Measurements from ENCODE around the gene PATE4.

Gene PATE4, protein sequence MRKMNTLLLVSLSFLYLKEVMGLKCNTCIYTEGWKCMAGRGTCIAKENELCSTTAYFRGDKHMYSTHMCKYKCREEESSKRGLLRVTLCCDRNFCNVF

DNA sequence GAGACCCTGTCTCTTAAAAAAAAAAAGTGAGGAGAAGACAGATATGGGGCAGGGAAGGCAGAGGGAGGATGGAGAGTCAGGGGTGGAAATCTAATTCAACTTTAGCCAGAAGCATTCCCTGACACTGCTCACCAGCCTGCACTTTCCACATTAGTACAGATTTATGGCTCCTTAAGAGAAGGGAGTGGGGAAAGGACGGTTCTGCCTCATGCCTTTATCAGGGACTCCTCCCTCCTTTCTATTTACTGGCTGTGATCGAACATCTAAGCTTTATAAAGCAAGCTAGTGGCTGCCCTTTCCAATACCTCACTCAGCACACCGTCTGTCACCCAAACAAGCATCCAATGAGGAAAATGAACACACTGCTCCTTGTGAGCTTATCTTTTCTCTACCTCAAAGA, at the start of gene PATE4:
TSS of gene PATE4 (plus strand) at position 301 of the 400 bp plus-strand sequence. CDS start at position 345, 44 bp downstream.
- Histone ChIP-seq H3F3A (ENCODE audit: insufficient read depth, low read length) (no peaks in the 10 kb centered on the region), H3K36me3 (replicated peaks; ENCODE audit: insufficient read depth, low read length) (no peaks in the 10 kb centered on the region), H3K27me3 (replicated peaks; ENCODE audit: insufficient read depth, low read length) (no peaks in the 10 kb centered on the region), H3K4me2 (ENCODE audit: low read depth, low read length) (no peak within 1 kb of the TSS), H3K4me1 (ENCODE audit: low read length) (no peaks in the 10 kb centered on the region), H3K9me3 (replicated peaks; ENCODE audit: insufficient read depth, low read length) (no peaks in the 10 kb centered on the region), H3K9me2 (replicated peaks; ENCODE audit: insufficient read depth, low read length) (no peaks in the 10 kb centered on the region), H4K20me1 (ENCODE audit: insufficient read depth, low read length) (no peaks in the 10 kb centered on the region), H2AFZ (ENCODE audit: low read length) (no peak within 1 kb of the TSS), H3K79me2 (ENCODE audit: low read length) (no peaks in the 10 kb centered on the region), H3K4me3 (ENCODE audit: low read length) (no peak within 1 kb of the TSS), H3K27ac (ENCODE audit: low read length) (no peak within 1 kb of the TSS), H3K9ac (ENCODE audit: low read length) (no peak within 1 kb of the TSS)
- TF ChIP-seq, protein P1, sequence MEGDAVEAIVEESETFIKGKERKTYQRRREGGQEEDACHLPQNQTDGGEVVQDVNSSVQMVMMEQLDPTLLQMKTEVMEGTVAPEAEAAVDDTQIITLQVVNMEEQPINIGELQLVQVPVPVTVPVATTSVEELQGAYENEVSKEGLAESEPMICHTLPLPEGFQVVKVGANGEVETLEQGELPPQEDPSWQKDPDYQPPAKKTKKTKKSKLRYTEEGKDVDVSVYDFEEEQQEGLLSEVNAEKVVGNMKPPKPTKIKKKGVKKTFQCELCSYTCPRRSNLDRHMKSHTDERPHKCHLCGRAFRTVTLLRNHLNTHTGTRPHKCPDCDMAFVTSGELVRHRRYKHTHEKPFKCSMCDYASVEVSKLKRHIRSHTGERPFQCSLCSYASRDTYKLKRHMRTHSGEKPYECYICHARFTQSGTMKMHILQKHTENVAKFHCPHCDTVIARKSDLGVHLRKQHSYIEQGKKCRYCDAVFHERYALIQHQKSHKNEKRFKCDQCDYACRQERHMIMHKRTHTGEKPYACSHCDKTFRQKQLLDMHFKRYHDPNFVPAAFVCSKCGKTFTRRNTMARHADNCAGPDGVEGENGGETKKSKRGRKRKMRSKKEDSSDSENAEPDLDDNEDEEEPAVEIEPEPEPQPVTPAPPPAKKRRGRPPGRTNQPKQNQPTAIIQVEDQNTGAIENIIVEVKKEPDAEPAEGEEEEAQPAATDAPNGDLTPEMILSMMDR (IDR thresholded peaks at IDR 0.05; ENCODE audit: low read length), result no peak
- TF ChIP-seq EZH2phosphoT487 (IDR thresholded peaks at IDR 0.05; ENCODE audit: low read length) (no peak), EZH2 (optimal IDR thresholded peaks at IDR 0.05; ENCODE audit: low read depth, low read length) (no peak)
- no peak for DNase-seq

DNA sequence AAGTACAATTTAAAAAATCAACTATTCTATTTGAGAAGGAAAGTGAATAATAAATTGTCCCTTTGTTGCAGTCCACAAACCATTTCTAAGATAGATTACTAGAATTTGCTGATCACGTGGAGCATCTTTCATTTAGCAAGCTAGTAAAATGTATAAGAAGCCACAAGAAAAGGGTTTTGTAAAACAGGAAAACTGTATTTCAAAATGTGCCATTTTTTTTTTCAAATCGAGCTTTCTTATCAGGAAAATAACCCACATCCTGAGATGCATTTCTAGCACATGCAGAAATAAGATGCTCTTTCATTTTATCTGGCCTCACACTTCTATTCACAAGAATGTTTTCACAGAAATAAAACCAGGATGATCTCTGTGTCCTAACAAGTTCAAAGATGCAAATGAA, 48.4 kb upstream of the PATE4 start:
- H2AFZ ChIP-seq (ENCODE audit: low read length), result no peak overlapping the region
- H3K27ac ChIP-seq (ENCODE audit: low read length), result no peak overlapping the region
- no peaks in the 10 kb centered on the region for H3K36me3 ChIP-seq (replicated peaks; ENCODE audit: insufficient read depth, low read length)

GRCh38 chr11:125787827-125788226, 45.3 kb upstream of the PATE4 start, which contains the start of gene PATE3:
Gene PATE3 (plus strand): TSS chr11:125788127. CDS start chr11:125788152, 25 bp downstream.
- Histone ChIP-seq H3K9ac (ENCODE audit: low read length) (no peak within 1 kb of the TSS), H2AFZ (ENCODE audit: low read length) (no peak within 1 kb of the TSS), H3K27ac (ENCODE audit: low read length) (no peak within 1 kb of the TSS), H3F3A (ENCODE audit: insufficient read depth, low read length) (no peaks in the 10 kb centered on the region), H4K20me1 (ENCODE audit: insufficient read depth, low read length) (no peaks in the 10 kb centered on the region), H3K9me3 (replicated peaks; ENCODE audit: insufficient read depth, low read length) (no peaks in the 10 kb centered on the region), H3K79me2 (ENCODE audit: low read length) (no peaks in the 10 kb centered on the region), H3K27me3 (replicated peaks; ENCODE audit: insufficient read depth, low read length) (no peaks in the 10 kb centered on the region), H3K9me2 (replicated peaks; ENCODE audit: insufficient read depth, low read length) (no peaks in the 10 kb centered on the region), H3K4me3 (ENCODE audit: low read length) (no peak within 1 kb of the TSS), H3K4me1 (ENCODE audit: low read length) (no peaks in the 10 kb centered on the region), H3K36me3 (replicated peaks; ENCODE audit: insufficient read depth, low read length) (no peaks in the 10 kb centered on the region), H3K4me2 (ENCODE audit: low read depth, low read length) (no peak within 1 kb of the TSS)
- no peak for DNase-seq
- TF ChIP-seq EZH2 (optimal IDR thresholded peaks at IDR 0.05; ENCODE audit: low read depth, low read length), result no peak
- TF ChIP-seq, protein P1 (IDR thresholded peaks at IDR 0.05; ENCODE audit: low read length), result no peak
- no peak for TF ChIP-seq EZH2phosphoT487 (IDR thresholded peaks at IDR 0.05; ENCODE audit: low read length)

More for the DNA sequence above, 48.4 kb upstream of the PATE4 start:
- Histone ChIP-seq H3K9me3 (replicated peaks; ENCODE audit: insufficient read depth, low read length) (no peaks in the 10 kb centered on the region), H3K9me2 (replicated peaks; ENCODE audit: insufficient read depth, low read length) (no peaks in the 10 kb centered on the region), H4K20me1 (ENCODE audit: insufficient read depth, low read length) (no peaks in the 10 kb centered on the region), H3K4me2 (ENCODE audit: low read depth, low read length) (no peak overlapping the region), H3K9ac (ENCODE audit: low read length) (no peak overlapping the region), H3F3A (ENCODE audit: insufficient read depth, low read length) (no peaks in the 10 kb centered on the region), H3K4me1 (ENCODE audit: low read length) (no peaks in the 10 kb centered on the region), H3K4me3 (ENCODE audit: low read length) (no peak overlapping the region), H3K79me2 (ENCODE audit: low read length) (no peaks in the 10 kb centered on the region), H3K27me3 (replicated peaks; ENCODE audit: insufficient read depth, low read length) (no peaks in the 10 kb centered on the region)
- DNase-seq, result no peak
- TF ChIP-seq EZH2 (optimal IDR thresholded peaks at IDR 0.05; ENCODE audit: low read depth, low read length) (no peak), EZH2phosphoT487 (IDR thresholded peaks at IDR 0.05; ENCODE audit: low read length) (no peak)
- TF ChIP-seq, protein P1 (IDR thresholded peaks at IDR 0.05; ENCODE audit: low read length), result no peak

All from MM.1S (cell line).